HG03521 (cell line): ENCODE results near the gene COCH.
"Not testable (repeated sequence)": the region's sequence is repeated elsewhere in the genome, so short reads cannot be mapped to it uniquely, and the experiment has no call there.

Source experiments
- ATAC-seq: cut with Tn5 transposase; IDR thresholded peaks from one replicate; pipeline ENCODE4 v1.9.1; 2021; ENCODE audit warnings: mild to moderate bottlenecking, moderate library complexity; ENCODE audit not compliant: unreplicated experiment

Gene COCH

DNA sequence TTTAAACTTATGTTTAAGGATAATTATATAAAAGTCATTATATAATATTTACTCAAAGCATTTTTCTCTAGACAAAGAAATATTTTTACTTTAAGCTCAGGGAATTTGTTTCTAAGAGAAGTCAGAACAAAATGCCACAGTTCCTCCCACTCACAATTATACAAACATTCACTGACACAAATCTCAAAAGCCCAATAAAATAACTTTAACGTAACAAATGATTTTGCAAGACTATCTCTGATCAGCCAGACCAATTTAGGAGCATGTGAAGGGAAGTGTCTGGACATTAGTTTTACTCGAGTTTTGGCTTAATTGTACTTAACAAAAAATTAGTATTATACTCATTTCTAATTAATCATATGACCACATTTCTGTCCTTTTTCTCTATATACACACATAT is 41.2 kb downstream of the COCH start:
- no peak for ATAC-seq

DNA sequence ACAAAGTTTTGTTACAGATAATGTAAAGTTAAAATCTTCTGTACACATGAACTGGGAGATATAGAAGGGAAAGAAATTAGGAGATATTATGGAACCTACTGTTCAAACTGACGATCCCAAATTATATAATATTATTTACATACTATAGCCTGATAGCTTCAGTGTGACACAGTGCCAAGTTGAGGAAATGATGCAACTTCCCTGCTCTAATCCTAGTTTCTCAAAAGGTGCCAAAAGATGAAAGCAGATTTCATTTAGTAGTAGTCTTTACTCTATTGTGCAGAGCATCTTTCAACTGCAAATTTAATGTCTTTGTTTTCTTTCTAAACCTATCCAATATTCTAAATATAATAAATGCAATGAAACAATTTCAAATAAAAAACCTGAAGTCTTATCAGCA is 46.9 kb downstream of the COCH start:
- no peak for ATAC-seq

DNA sequence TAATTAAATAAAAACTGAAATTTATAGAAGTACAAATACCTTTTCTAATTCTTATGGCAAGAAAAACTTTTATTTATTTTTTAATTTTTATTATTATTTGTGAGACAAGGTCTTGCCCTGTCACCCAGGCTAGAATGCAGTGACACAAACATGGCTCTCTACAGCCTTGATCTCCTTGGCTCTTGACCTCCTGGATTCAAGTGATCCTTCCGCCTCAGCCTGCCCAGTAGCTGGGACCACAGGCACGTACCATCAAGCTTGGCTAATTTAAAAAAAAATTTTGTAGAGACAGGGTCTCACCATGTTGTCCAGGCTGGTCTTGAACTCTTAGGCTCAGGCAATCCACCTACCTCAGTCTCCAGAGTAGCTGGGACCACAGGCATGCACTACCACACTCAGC is 47.4 kb downstream of the COCH start:
- ATAC-seq = no peak

DNA sequence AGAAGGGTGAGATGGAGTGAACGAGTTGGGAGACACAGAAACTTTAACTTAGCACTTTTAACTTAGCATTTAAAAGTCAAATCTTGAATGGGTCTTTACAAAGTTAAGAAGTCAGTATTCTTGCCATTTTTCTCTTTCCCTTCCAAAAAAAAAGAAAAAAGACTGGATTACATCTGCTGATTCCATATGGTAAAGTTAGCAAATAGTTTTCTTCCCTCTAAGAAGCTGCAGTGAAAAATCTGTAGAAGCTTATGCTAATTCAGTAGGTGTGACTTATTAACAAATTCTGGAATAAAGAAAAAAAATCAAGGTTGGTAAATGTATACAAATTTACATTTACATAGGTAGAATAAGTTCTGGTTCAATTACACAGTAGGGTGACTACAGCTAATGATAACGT is 50.9 kb downstream of the COCH start:
- ATAC-seq = no peak

DNA sequence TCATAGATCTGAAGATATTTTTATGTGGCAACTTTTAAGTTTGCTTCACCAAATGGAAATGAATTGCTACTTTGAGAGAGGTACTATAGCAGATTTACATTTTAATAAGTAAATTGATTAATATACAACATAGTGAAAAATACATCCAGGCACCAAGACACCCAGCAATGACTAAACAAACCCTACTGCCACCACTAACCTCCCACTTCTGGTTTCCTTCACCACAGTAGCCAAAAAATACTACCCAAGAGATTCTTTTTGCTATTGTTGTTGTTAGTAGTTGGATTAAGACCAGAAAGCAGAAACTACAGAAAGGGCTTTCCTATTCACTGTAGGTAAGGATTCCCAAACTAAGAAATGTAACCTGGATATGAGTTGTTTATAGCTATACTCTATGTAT is 54.1 kb downstream of the COCH start:
- ATAC-seq = no peak

DNA sequence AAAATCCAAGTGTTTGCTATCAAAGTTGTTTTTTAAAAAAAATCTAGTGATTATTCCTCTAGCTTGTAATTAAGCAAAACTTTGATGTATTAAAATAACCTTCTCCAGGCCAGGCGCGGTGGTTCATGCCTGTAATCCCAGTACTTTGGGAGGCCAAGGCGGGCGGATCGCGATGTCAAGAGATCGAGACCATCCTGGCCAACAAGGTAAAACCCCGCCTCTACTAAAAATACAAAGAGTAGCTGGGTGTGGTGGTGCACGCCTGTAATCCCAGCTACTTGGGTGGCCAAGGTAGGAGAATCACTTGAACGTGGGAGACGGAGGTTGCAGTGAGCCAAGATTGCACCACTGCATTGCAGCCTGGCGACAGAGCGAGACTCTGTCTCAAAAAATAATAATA is 59.6 kb downstream of the COCH start:
- not testable (repeated sequence) for ATAC-seq

DNA sequence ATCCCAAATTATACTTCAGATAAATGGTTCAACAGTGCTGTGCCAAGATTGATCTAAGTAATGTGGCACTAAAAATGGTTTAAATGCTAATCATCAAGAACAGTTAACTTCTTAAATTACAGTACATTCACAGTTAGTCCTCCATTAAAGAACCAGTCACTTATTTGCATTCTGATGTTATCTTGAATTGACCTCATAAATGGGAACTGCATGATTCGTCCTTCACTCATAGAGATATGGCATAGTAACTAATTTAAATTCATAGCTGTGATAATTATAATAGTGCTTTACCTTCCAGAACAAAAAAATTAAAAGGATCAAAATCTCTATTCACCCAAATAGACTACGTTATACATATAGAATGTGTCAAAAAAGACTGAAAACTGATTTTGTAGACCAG is 61.1 kb downstream of the COCH start:
- no peak for ATAC-seq

DNA sequence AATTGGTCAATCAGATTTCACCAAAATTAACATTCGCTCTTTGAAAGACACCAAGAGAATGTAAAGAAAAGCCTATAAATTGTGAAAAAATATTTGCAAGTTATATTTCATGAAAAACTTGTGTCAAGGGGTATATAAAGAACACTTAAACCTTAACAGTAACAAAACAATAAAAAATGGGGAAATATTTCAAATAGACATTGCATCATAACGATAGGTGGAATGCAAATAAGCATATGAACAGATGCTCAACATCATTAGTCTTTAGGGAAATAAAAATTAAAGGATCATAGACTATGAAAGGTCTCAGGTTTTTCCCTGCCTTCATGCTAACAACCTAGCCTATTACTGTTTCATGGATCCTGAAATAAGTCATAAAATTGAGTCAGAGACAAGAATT is 64.3 kb downstream of the COCH start:
- no peak for ATAC-seq
